Spinal cord (tissue), 10 donors: ENCODE measurements around the gene CD83. TPM values are rescaled to one million over a fixed set of nuclear protein-coding genes. Genes with fewer than 3 reads are reported as not detected.

Experiments
- DNase-seq, 6 donors: peaks; one replicate each; pipeline versions ENCODE4 v3.0.0 to v3.0.0-alpha.2; 2013 to 2015; ENCODE audit warnings: low spot score in 6 of 6, low read depth in 4 of 6
- H3K27ac ChIP-seq: one replicate; pipeline ENCODE4 v1.5.1; 2013; ENCODE audit warnings: low read depth, low read length, control low read depth
- H3K27me3 ChIP-seq: one replicate; pipeline ENCODE4 v1.6.1; 2013; ENCODE audit warnings: low read length; ENCODE audit not compliant: control insufficient read depth, insufficient read depth
- H3K36me3 ChIP-seq: one replicate; pipeline ENCODE4 v1.6.1; 2013; ENCODE audit warnings: low read length; ENCODE audit not compliant: control insufficient read depth, insufficient read depth
- H3K4me1 ChIP-seq: one replicate; pipeline ENCODE4 v1.6.1; 2013; ENCODE audit warnings: low read length; ENCODE audit not compliant: control insufficient read depth, insufficient read depth
- H3K4me3 ChIP-seq: one replicate; pipeline ENCODE4 v1.5.1; 2013; ENCODE audit warnings: low read depth, low read length, control low read depth
- H3K9me3 ChIP-seq: one replicate; pipeline ENCODE4 v1.6.1; 2013; ENCODE audit warnings: low read length; ENCODE audit not compliant: control insufficient read depth, insufficient read depth
- WGBS: methylation state at CpG from one replicate; pipeline ENCODE4 v1.1.5; 2013; ENCODE audit warnings: missing lambda C conversion rate; ENCODE audit not compliant: insufficient coverage; 5-methylcytosine and 5-hydroxymethylcytosine counted together
- polyA plus RNA-seq, 2 donors: library from polyadenylated mRNA; unstranded; fragments of 120-200 nt; gene quantifications; one replicate each; pipeline ENCODE4 v1.2.1, GENCODE V29; 2013; ENCODE audit not compliant: insufficient read length in 2 of 2
- total RNA-seq, 2 donors: library from RNA; depleted of rRNA in 1 of 2; stranded (reverse); fragments of 120-200 nt in 1 of 2; fragments of >200 nt in 1 of 2; gene quantifications; one replicate each; pipeline versions ENCODE4 v1.2.3 to v1.2.4, GENCODE V29; 2013 to 2014
- donor health status: healthy.

CD83 gene
- total and polyA plus RNA-seq, 4 donors, result 26.5 to 44.7 (median 31.4) TPM

DNA sequence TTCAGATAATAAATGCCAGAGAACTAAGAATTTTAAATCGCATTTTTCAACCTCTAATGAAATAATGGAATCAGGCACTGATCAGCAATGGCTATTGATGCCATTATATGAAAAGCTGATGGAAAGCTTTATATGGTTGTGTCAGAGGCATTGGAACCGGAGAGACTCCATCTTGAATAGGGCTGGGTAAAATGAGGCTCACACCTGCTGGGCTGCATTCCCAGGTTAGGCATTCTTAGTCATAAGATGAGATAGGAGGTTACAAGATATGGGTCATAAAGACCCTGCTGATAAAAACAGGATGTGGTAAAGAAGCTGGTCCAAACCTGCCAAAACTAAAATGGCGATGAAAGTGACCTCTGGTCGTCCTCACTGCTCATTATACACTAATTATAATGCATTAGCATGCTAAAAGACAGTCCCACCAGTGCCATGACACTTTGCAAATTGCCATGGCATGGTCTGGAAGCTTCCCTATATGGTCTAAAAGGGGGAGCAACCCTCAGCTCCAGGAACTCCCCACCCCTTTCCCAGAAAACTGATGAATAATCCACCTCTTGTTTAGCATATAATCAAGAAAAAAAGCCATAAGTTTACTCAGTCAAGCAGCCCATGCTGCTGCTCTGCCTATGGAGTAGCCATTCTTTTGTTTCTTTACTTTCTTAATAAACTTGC lies 40.2 kb upstream of the CD83 start:
- H3K4me1 ChIP-seq, result peaks cover 3% of the 10 kb centered on the region
- no peaks in the 10 kb centered on the region for H3K9me3 ChIP-seq
- DNase-seq, result no peak
- H3K27ac ChIP-seq, result no peak overlapping the region
- no peaks in the 10 kb centered on the region for H3K36me3 ChIP-seq
- no peaks in the 10 kb centered on the region for H3K27me3 ChIP-seq
- WGBS, result 90% methylated on average over 2 of the region's 4 CpGs
- H3K4me3 ChIP-seq, result no peak overlapping the region

DNA sequence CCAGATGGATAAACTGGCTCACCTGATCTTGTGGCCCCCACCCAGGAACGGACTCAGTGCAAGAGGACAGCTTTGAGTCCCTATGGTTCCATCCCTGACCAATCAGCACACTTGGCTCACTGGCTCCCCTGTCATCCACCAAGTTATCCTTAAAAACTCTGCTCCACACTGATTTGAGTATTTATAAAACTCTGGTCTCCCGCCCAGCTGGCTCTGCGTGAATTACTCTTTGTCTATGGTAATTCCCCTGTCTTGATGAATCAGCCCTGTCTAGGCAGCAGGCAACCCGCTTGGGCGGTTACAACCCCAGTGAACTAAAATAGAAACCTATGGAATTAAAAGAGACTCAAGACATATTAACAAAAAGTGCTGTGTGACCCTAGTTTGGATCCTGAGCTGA lies 38.1 kb upstream of the CD83 start:
- no peak overlapping the region for H3K4me3 ChIP-seq
- WGBS, result 27% methylated on average over 5 of the region's 5 CpGs
- no peaks in the 10 kb centered on the region for H3K36me3 ChIP-seq
- H3K9me3 ChIP-seq, result no peaks in the 10 kb centered on the region
- peak in 1 of 6 donors; percentile 26 for DNase-seq
- no peak overlapping the region for H3K27ac ChIP-seq
- no peaks in the 10 kb centered on the region for H3K27me3 ChIP-seq
- peaks cover 3% of the 10 kb centered on the region for H3K4me1 ChIP-seq

GRCh38 chr6:14079971-14080370 lies 37.6 kb upstream of the CD83 start:
- no peak for DNase-seq
- no peaks in the 10 kb centered on the region for H3K9me3 ChIP-seq
- no peaks in the 10 kb centered on the region for H3K27me3 ChIP-seq
- H3K27ac ChIP-seq, result no peak overlapping the region
- H3K4me3 ChIP-seq, result no peak overlapping the region
- 71% methylated on average over 2 of the region's 3 CpGs for WGBS
- peaks cover 6% of the 10 kb centered on the region for H3K4me1 ChIP-seq
- H3K36me3 ChIP-seq, result no peaks in the 10 kb centered on the region

DNA sequence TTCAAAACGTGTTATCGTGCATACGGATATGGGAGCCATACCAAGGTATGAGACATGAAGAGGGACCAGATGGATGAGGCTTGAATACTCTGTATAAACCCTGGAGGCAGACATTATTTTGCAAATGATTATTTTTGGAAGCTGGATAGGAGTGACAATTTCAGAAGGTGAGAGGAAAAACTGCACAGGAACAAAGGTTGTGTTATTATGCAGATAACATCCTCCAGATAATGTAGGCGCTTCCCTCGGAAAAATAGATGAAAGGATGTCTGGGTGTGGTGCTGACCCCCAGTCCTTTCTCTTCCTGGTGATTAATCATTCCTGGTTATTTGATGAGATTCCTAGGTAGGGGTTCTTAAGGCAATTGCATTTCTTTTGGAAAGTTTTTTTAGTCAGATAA lies 36.4 kb upstream of the CD83 start:
- peaks cover 6% of the 10 kb centered on the region for H3K4me1 ChIP-seq
- H3K36me3 ChIP-seq, result no peaks in the 10 kb centered on the region
- H3K4me3 ChIP-seq, result no peak overlapping the region
- no peak for DNase-seq
- no peaks in the 10 kb centered on the region for H3K27me3 ChIP-seq
- H3K9me3 ChIP-seq, result no peaks in the 10 kb centered on the region
- 94% methylated on average over 5 of the region's 5 CpGs for WGBS
- H3K27ac ChIP-seq, result no peak overlapping the region

- Histone ChIP-seq H3K9me3 (no peaks in the 10 kb centered on the region), H3K4me3 (no peak overlapping the region), H3K4me1 (peaks cover 6% of the 10 kb centered on the region), H3K36me3 (no peaks in the 10 kb centered on the region), H3K27me3 (no peaks in the 10 kb centered on the region), H3K27ac (no peak overlapping the region)
- DNase-seq, result no peak
- WGBS, result 95% methylated on average over 2 of the region's 3 CpGs
These were observed 34.8 kb upstream of the CD83 start for GRCh38 chr6:14082771-14083170.

GRCh38 chr6:14083262-14083661 lies 34.3 kb upstream of the CD83 start:
- Histone ChIP-seq H3K36me3 (no peaks in the 10 kb centered on the region), H3K27ac (no peak overlapping the region), H3K27me3 (no peaks in the 10 kb centered on the region), H3K9me3 (no peaks in the 10 kb centered on the region), H3K4me1 (peaks cover 6% of the 10 kb centered on the region), H3K4me3 (no peak overlapping the region)
- 90% methylated on average over 2 of the region's 3 CpGs for WGBS
- DNase-seq, result no peak

DNA sequence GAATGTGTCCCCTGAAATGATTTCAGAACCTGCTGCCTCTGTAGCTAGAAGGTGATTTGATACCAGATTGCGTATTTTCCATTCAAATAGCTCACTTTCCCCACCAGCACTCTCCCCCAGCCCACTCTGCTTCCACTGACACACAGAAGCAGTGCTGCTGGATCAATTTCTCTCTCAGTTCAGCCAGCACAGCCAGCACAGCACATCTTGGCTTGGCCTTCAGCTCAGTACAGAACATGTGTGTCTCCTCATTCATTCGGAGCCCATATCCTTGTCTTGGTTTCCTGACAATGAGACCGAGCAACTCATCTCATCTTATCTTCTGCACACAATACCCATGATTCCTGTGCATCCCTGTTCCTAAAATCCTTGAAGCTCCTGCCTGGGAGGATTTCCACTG lies 33.8 kb upstream of the CD83 start:
- no peaks in the 10 kb centered on the region for H3K36me3 ChIP-seq
- 87% methylated on average over 3 of the region's 3 CpGs for WGBS
- no peaks in the 10 kb centered on the region for H3K27me3 ChIP-seq
- H3K9me3 ChIP-seq, result no peaks in the 10 kb centered on the region
- peaks cover 6% of the 10 kb centered on the region for H3K4me1 ChIP-seq
- DNase-seq, result no peak
- no peak overlapping the region for H3K27ac ChIP-seq
- no peak overlapping the region for H3K4me3 ChIP-seq

GRCh38 chr6:14084388-14084787 lies 33.2 kb upstream of the CD83 start:
- no peak for DNase-seq
- H3K27me3 ChIP-seq, result no peaks in the 10 kb centered on the region

GRCh38 chr6:14085176-14085787 lies 32.3 kb upstream of the CD83 start:
- DNase-seq, result no peak
- Histone ChIP-seq H3K27me3 (no peaks in the 10 kb centered on the region), H3K27ac (no peak overlapping the region), H3K36me3 (no peaks in the 10 kb centered on the region), H3K4me1 (peaks cover 3% of the 10 kb centered on the region), H3K4me3 (no peak overlapping the region), H3K9me3 (no peaks in the 10 kb centered on the region)
- no CpG with 5 or more reads among the region's 5 CpGs for WGBS

More at GRCh38 chr6:14084388-14084787, 33.2 kb upstream of the CD83 start:
- Histone ChIP-seq H3K27ac (no peak overlapping the region), H3K4me3 (no peak overlapping the region), H3K36me3 (no peaks in the 10 kb centered on the region), H3K4me1 (peaks cover 3% of the 10 kb centered on the region), H3K9me3 (no peaks in the 10 kb centered on the region)
- 94% methylated on average over 7 of the region's 11 CpGs for WGBS

GRCh38 chr6:14086701-14087100 lies 30.9 kb upstream of the CD83 start:
- Histone ChIP-seq H3K9me3 (no peaks in the 10 kb centered on the region), H3K4me3 (no peak overlapping the region), H3K27ac (no peak overlapping the region), H3K36me3 (no peaks in the 10 kb centered on the region), H3K4me1 (peaks cover 3% of the 10 kb centered on the region), H3K27me3 (no peaks in the 10 kb centered on the region)
- no peak for DNase-seq
- no CpG with 5 or more reads among the region's 1 CpG for WGBS
